NCI-H2227 (cell line): ENCODE results near the gene IGLON5.

ENCODE experiments used
- DNase-seq: peaks from one replicate; lab custom pipeline; 2025; ENCODE audit not compliant: unreplicated experiment; lab: John Stamatoyannopoulos, UW

Gene IGLON5

DNA sequence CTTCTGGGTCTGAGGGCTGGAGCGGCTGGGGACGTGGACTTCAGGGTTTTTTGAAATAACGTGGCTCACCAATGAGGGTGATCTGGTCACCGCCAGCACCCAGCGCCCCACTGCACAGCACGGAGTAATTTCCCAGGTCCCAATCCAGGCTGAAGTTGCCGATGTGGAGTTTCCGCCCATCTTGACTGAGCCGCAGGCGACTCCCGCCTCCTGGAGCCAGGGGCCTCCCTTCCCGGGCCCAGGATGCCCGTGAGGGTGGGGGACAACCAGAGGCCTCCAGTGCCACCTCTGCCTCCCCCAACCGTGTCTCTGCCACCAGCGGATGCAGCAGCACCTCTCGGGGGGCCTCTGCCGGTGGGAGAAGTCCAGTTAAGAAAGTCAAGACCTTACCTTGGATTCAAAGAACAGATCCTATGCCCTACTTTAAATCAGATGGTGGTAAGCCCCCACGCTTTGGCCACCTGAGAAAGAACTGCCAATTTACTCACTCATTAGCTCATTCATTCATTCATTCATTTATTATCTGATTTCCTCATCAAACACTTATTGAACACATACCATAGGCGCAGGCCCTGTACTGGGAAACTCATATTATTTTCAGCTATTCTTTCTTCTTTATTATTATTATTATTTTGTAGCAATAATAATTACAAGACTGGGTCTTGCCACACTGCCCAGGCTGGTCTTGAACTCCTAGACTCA lies 26.6 kb downstream of the IGLON5 start:
- DNase-seq = no peak

GRCh38 chr19:51338563-51339312 lies 27.3 kb downstream of the IGLON5 start:
- DNase-seq = peak; percentile 83

- peak; percentile 74 for DNase-seq
These were observed 27.9 kb downstream of the IGLON5 start for GRCh38 chr19:51339313-51339686.

- peak; percentile 91 for DNase-seq
These were observed 28.5 kb downstream of the IGLON5 start for GRCh38 chr19:51339687-51340656.

DNA sequence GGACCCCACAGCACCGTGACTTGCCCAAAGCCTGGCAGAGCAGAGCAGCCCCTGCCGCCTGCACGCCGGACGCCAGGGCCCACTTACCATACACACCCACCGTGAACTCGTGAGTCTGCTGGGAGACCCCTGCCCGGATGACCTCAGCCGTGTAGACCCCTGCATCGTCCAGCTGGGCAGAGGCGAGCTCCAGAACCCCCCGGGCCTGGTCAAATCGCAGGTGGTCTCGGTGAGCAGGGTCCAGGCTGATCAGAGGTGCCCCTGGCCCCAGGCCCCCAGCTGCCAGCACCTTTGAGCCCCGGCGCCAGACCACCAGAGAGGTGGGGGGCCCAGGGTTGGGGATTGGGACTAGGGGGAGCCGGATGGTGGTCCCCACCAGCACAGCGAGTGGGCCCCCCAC lies 29.6 kb downstream of the IGLON5 start:
- no peak for DNase-seq

DNA sequence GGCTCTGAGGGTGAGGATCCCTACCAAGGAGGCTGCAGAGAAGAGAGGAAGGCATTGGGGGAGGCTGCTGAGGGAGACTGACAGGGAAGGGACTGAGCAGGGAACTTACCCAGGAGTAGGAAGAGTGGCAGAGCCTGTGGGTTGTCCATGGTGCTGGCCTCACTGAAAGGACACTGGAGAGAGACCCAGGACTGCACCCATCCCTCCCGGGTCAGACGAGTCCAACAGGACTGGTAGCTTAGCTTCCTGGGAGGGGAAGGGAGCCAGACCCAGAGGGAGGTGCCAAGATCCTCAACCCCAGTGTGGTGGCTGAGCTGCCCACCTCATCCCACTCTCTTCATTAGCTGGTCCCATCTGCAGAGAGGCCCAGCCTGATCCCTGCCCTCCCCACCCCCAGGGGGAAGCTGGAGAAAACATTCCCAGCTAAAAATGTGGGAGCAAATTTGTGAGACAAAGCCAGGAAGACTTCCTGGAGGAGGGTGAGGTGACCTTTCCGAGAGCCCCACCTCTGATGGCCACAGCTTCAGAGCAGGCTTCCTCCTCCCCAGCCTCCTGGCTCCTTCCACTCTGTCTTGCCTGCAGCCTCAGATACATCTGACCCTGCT lies 30.6 kb downstream of the IGLON5 start, which contains the start of gene VSIG10L:
Gene VSIG10L, minus strand, starts transcription at position 164 of the 605 bp plus-strand sequence. Its CDS starts 15 bp downstream, at position 149.
- no peak for DNase-seq

DNA sequence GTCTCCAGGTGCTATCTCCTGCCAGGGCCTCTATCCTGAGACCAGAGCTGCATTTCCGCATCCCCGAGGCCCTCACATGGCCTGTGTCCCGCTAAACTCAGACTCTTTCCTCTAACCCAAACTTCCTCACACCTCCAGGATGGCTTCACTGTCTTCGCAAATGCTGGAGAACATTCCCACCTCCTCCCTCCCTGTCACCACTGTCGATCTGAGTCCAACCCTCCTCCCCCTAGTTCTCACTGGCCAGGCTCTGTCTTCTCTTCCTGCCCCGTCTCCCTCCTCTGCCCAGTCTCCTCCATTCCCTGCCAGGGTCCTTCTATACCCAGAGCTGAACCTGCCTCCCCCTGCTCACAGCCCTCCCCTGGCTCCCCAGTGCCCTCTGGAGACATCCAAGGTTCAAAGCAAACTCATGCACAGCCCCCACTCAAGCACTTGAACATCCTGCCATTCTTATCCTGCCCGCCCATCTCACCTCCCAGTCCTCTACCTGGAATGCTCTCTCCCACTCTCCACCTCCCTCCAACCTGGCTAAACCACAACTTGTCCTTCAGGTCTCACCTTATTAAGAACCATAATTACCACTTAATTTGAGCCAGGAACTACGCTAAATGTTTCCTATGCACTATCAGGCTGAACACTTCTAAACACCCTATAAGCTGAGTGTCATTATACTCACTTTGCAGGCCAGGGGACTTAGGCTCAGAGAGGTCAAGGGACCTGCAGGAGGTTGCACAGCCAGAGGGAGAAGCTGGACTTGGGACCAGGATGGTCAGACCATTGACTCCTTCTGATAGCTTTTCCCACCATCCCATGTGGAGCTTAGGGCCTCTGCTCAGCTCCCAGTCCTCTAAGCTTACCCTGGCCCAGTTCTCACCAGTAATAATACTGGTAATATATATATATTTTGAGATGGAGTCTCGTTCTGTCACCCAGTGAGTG lies 31.5 kb downstream of the IGLON5 start:
- DNase-seq = no peak

GRCh38 chr19:51345076-51345620 lies 33.7 kb downstream of the IGLON5 start:
- DNase-seq = no peak

DNA sequence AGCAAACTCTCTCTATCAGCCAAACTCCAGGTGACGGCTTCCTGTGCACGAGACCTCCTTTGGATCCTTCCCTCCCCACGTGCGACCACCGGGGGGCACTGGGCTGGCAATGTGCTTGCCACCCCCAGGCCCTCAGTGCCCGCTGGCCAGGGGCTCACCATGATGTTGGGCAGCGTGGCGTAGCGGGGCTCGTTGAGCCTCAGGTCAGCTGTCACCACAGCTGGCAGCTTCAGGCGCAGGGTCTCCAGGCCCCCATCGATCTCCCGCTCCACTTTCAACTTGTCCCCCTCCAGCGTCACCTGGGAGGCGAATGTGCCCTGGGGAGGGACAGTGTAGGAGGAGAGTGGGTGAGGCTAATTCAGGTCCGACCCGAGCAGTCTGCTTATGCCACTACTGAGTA lies 35.3 kb downstream of the IGLON5 start:
- DNase-seq = no peak

DNA sequence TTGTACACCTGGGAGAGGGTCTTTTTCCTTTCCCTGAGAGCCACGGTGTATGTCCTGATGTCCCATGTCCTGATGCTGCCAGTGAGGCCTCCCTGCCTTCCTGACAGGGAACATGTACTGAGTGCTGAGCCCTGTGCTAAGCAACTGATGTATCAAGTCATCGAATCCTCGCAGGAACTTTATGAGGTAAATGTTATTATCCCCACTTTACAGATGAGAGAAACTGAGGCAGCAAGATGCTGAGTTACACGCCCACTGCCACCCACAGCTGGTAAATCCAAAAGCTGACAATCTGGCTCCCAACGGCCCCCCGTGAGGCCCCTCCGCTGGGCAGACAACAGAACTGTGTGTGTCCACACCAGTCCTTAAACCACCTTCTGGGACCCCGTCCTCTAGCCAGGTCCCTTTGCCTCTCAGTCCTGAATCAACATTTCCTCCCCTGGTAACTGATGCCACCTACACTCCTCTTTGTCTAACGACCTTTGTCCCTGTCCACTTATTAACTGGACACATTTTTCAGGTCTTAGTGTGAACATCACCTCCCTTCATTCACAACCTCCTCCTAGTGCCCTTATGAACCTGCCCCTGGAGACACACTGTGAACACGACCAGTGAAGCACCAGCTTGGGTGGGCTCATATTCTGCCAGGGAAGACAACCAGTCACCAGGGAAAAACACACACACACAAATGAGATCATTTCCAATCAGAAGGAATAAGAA lies 35.9 kb downstream of the IGLON5 start:
- no peak for DNase-seq

DNA sequence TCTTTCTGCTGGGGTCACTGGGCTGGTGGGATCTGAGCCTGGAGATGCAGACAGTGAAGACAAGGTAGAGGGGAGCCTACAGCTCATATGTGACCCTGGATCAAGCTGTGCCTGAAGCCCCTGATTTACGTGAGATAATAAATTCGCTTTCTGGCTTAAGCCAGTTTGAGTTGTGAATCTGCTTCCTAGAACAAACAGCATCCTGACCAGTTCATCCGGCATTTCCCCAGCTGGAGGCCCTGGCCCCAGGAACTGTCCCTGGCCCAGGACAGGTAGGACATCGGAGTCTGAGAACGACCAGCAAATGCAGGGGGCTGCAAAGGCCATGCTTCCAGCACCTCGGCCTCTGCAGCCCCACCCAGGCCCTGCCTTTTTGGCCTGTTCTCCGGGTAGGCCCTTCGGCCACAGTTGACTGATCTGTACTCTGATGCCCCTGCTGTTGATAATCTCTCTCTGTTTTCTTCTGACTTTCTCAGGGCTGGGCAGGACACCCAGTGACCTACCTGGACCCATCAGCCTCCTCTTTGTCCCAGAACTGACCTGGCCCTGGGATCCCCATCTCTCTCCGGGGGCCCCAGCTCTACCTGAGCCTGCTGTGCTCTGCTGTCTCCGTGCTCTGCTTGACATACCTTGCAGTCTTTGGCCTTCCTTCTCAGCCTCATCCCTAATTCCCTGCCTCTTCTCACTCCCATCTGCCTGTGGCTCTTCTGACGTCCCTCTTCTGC lies 40.0 kb downstream of the IGLON5 start:
- no peak for DNase-seq

DNA sequence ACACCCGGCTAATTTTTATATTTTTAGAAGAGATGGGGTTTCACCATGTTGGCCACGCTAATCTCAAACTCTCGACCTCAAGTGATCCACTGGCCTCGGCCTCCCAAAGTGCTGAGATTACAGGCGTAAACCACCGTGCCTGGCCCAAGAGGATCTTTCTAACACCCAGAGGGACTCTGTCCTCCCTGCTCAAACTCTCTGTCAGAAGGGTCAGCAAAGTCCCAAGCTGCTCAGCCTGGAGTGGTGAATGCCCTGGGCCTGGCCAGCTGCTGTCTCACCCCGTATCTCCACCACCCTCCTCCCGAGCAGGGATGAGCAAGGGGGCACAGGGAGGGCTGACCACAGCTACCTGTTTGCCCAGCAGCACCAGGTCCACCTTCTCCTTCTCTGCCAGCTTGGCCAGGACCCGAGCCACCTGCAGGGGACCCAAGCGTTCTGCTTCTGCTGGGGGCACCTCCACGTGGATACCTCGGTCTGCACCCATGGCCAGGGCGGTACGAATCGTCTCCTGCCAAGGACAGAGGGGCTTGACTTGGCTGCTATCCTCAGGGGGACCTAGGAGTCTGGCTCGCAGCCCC lies 41.4 kb downstream of the IGLON5 start:
- no peak for DNase-seq

- peak; percentile 18 for DNase-seq
These were observed 42.8 kb downstream of the IGLON5 start for GRCh38 chr19:51354103-51354741.

GRCh38 chr19:51354742-51355148 lies 43.3 kb downstream of the IGLON5 start:
- peak; percentile 80 for DNase-seq

DNA sequence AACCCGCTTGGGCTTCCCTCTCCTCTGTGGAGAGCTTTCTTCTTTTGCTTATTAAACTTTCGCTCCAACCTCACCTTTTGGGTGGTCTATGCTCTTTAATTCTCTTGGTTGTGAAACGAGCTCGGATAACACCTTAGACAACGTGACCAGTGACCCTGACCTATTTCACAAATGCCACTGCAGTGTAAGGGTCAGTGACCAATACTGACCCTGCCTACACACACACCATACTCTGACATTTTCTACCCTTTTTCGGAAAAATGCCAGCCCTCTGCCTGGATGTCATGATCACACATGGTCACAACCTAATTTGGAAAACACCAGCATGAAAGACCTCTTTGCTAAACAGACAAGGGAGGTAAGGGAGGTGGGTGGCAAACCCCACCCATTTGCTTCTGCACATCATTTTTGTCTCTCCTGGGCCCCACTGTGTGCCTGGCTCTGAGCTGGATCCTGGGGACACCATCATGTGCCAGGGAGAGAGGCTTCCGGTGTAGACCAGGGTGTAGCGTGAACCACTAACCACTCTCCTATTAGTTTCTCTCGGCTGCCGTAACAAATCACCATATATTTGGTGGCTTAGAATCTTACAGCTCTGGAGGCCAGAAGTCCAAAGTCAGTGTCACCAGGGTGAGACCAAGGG lies 44.8 kb downstream of the IGLON5 start:
- no peak for DNase-seq

- no peak for DNase-seq
These were observed 46.5 kb downstream of the IGLON5 start for GRCh38 chr19:51357952-51358351.

DNA sequence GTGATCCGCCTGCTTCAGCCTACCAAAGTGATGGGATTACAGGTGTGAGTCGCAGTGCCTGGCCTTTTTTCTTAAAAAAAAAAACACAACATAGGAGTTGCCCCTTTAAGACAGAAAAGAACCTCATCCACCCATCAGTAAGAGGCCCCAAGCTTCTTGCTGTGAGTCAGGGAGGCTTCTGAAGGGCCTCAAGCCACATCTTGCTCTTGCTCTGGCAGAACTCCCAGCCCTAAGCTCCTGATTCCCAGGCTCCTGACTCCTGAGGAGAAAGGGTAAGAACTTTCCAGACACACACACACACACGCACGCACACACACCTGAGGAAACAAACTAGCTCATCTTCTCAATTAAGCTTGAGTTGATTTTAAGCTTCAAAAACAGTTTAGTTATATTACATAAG lies 47.9 kb downstream of the IGLON5 start:
- no peak for DNase-seq
